Skeletal muscle satellite cell (primary cell): ENCODE measurements around the gene PROM1.

Experiments used
- H3K27me3 ChIP-seq: 2 replicates; pipeline ENCODE4 v1.7.0; 2013; ENCODE audit warnings: low read length; ENCODE audit not compliant: control insufficient read depth, insufficient read depth
- H3K36me3 ChIP-seq: 2 replicates; pipeline ENCODE4 v1.7.0; 2013; ENCODE audit warnings: mild to moderate bottlenecking, control low read depth, low read length; ENCODE audit not compliant: insufficient read depth
- H3K4me1 ChIP-seq: 2 replicates; pipeline ENCODE4 v1.7.0; 2013; ENCODE audit warnings: low read length; ENCODE audit not compliant: control insufficient read depth, insufficient read depth
- H3K4me2 ChIP-seq: 2 replicates; pipeline ENCODE4 v1.7.0; 2013; ENCODE audit warnings: mild to moderate bottlenecking, low read length
- H3K4me3 ChIP-seq: 2 replicates; pipeline ENCODE4 v1.7.0; 2013; ENCODE audit warnings: low read length
- H3K9ac ChIP-seq: 2 replicates; pipeline ENCODE4 v1.7.0; 2013; ENCODE audit warnings: mild to moderate bottlenecking, low read depth, low read length, moderate library complexity
- H3K9me3 ChIP-seq: replicated peaks from 2 replicates; pipeline ENCODE4 v1.7.0; 2013; ENCODE audit warnings: mild to moderate bottlenecking, control low read depth, low read length

PROM1 gene

GRCh38 chr4:16001484-16001858 is 82.4 kb downstream of the PROM1 start:
- H3K4me2 ChIP-seq, result no peak overlapping the region
- H3K27me3 ChIP-seq, result peaks cover 24% of the 10 kb centered on the region
- H3K4me3 ChIP-seq, result no peak overlapping the region
- H3K9ac ChIP-seq, result no peak overlapping the region
- no peaks in the 10 kb centered on the region for H3K4me1 ChIP-seq
- no peaks in the 10 kb centered on the region for H3K36me3 ChIP-seq
- H3K9me3 ChIP-seq, result no peaks in the 10 kb centered on the region

DNA sequence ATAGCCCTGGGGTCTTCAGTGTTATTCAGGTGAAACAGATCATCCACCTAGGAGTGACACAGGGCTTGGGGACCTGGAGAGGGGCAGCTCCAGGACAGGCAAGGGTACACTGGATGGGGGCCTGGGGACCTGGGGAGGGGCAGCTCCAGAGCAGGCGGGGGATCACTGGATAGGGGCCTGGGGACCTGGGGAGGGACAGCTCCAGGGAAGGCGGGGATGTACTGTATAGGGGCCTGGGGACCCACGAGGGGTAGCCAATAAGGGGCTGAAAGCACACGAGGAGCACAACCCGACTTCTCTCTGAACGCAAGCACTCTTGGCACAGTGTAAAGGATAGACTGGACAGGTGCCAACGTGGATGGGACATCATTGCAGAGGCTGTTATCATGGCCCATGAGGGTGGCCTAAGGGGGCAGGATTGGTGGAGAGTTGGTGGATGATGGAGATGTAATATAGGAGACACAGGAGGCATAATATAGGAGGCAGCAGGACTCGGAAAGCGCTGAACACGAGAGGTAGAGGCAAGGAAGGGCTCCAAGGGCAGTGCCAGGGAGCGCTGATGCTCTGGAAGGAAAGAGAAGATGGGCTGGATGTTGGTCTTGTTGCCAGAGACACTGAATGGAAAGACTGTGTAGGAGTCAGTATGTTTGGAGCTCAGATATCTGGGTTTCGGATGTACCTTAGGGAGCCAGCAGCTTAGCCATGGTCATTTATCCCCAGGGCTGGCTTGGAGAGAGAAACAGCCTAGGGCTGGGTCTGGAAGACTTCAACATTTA is 82.9 kb downstream of the PROM1 start:
- H3K4me1 ChIP-seq, result no peaks in the 10 kb centered on the region

DNA sequence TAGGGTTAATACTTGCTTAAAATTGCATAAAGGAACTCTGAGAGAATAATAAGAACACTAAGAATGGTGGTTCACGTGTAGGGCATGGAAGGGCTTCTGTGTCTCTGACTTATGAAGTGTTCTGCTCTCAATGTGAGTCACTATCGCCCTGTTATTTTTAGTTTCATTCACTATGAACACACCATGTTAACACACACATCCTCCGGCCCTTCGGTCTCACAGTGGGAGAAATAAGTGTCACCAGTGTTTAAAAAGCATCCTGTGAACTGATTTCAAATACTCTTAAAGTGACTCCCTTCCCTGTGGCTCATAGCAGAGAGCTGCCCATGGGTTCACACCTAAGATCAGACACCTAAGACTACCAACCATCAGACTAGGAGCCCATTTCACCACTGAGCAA is 87.0 kb downstream of the PROM1 start:
- Histone ChIP-seq H3K9me3 (no peaks in the 10 kb centered on the region), H3K4me3 (no peak overlapping the region), H3K4me2 (no peak overlapping the region), H3K36me3 (no peaks in the 10 kb centered on the region), H3K9ac (no peak overlapping the region), H3K27me3 (peaks cover 16% of the 10 kb centered on the region), H3K4me1 (no peaks in the 10 kb centered on the region)

More for the DNA sequence above, 82.9 kb downstream of the PROM1 start:
- Histone ChIP-seq H3K4me2 (no peak overlapping the region), H3K36me3 (no peaks in the 10 kb centered on the region), H3K9ac (no peak overlapping the region), H3K27me3 (peaks cover 24% of the 10 kb centered on the region), H3K9me3 (no peaks in the 10 kb centered on the region), H3K4me3 (no peak overlapping the region)

DNA sequence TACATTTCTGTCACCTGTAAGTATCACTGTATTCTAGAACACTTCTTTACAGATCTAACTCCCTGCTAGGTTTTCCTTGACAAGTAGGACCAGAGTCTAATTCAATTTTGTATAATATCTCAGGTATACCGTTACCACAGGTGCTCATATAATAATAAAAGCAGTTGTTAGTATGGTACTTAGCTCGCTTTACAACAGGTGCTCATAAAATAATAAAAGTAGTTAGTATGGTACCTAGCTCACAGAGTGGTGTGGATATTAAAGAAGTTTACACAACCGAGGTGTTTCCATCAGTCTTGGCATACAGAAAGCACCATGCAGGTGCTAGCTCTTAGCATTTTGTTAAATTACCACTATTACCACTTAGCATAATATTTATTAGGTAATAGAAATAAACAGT is 88.0 kb downstream of the PROM1 start:
- Histone ChIP-seq H3K4me3 (no peak overlapping the region), H3K27me3 (peaks cover 20% of the 10 kb centered on the region), H3K4me1 (no peaks in the 10 kb centered on the region), H3K4me2 (no peak overlapping the region), H3K9ac (no peak overlapping the region), H3K9me3 (no peaks in the 10 kb centered on the region), H3K36me3 (no peaks in the 10 kb centered on the region)

- H3K4me2 ChIP-seq, result no peak overlapping the region
- no peak overlapping the region for H3K4me3 ChIP-seq
- no peaks in the 10 kb centered on the region for H3K36me3 ChIP-seq
- no peaks in the 10 kb centered on the region for H3K9me3 ChIP-seq
- H3K4me1 ChIP-seq, result no peaks in the 10 kb centered on the region
- H3K9ac ChIP-seq, result no peak overlapping the region
- peaks cover 24% of the 10 kb centered on the region for H3K27me3 ChIP-seq
Observed at GRCh38 chr4:15992167-15992485, 91.7 kb downstream of the PROM1 start.

- Histone ChIP-seq H3K4me3 (no peak overlapping the region), H3K4me2 (no peak overlapping the region), H3K27me3 (peaks cover 24% of the 10 kb centered on the region), H3K9me3 (no peaks in the 10 kb centered on the region), H3K9ac (no peak overlapping the region), H3K4me1 (no peaks in the 10 kb centered on the region), H3K36me3 (no peaks in the 10 kb centered on the region)
Observed at GRCh38 chr4:15990570-15991285, 93.1 kb downstream of the PROM1 start.

DNA sequence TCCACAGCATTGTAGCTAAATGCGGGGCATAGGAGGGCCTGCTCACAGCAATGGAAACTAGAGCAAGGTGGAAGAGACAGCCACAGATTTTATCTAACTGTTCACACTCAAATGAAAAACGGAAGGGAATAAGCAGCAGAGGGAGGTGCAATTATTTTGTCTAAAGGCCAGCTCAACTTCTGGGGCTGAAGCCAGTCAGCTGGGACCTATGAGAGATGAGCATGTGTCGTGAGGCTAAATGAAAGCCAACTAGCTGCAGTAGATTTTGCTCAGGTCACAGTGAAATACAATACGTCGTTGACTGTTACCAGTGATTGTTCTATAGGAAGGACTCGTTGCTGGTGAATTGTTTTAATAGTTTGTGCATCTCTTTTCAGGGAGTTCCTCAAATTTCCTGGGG is 94.4 kb downstream of the PROM1 start:
- no peak overlapping the region for H3K9ac ChIP-seq
- H3K36me3 ChIP-seq, result no peaks in the 10 kb centered on the region
- peaks cover 28% of the 10 kb centered on the region for H3K27me3 ChIP-seq
- H3K4me1 ChIP-seq, result no peaks in the 10 kb centered on the region
- no peak overlapping the region for H3K4me3 ChIP-seq
- H3K9me3 ChIP-seq, result no peaks in the 10 kb centered on the region
- no peak overlapping the region for H3K4me2 ChIP-seq

- no peaks in the 10 kb centered on the region for H3K36me3 ChIP-seq
- no peak overlapping the region for H3K9ac ChIP-seq
- H3K4me3 ChIP-seq, result no peak overlapping the region
- no peak overlapping the region for H3K4me2 ChIP-seq
- no peaks in the 10 kb centered on the region for H3K9me3 ChIP-seq
- peaks cover 22% of the 10 kb centered on the region for H3K27me3 ChIP-seq
- H3K4me1 ChIP-seq, result no peaks in the 10 kb centered on the region
Observed at GRCh38 chr4:15988222-15988621, 95.6 kb downstream of the PROM1 start.

DNA sequence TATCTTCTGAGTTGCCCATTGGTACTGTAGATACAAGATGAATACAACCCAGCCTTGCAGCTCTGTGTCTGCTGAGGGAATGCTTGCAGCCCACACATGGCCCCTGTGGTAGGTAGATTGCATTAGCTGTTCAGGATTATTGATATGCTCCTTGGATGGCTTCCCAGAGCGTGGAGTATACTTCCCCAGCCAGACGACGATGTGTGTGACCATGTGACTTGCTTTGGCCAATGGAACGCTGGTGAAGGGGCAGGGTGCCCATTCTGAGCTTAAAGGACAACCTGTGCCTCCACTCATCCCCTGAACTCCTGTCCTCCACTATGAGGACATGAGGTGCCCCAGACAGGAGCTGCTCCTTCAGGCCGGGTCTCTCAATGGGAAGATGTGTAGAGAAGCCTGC is 96.9 kb downstream of the PROM1 start:
- H3K4me3 ChIP-seq, result no peak overlapping the region
- H3K9me3 ChIP-seq, result no peaks in the 10 kb centered on the region
- peaks cover 16% of the 10 kb centered on the region for H3K27me3 ChIP-seq
- H3K36me3 ChIP-seq, result no peaks in the 10 kb centered on the region
- no peak overlapping the region for H3K9ac ChIP-seq
- no peak overlapping the region for H3K4me2 ChIP-seq
- no peaks in the 10 kb centered on the region for H3K4me1 ChIP-seq

DNA sequence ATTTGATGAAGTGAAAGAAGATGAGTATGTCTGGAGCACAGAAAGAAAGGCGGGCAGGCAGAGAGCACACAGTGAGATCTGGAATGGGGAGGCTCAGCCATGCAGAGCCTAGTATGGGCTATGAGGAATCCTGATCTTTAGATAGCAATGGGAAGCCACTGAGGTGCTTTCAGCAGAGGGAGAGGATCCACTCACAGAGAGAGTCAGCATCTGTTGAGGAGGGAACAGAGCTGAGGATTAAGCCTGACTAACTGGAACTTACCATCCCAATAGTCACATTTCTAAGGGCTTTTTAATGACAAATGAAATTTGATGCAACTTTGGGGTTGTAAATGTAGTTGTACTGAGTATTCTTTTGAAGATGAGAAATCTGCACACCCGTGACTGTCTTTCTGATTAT is 100.2 kb downstream of the PROM1 start:
- H3K4me2 ChIP-seq, result no peak overlapping the region
- no peaks in the 10 kb centered on the region for H3K36me3 ChIP-seq
- peaks cover 11% of the 10 kb centered on the region for H3K27me3 ChIP-seq
- no peak overlapping the region for H3K9ac ChIP-seq
- H3K4me1 ChIP-seq, result no peaks in the 10 kb centered on the region
- no peak overlapping the region for H3K4me3 ChIP-seq
- H3K9me3 ChIP-seq, result no peaks in the 10 kb centered on the region

DNA sequence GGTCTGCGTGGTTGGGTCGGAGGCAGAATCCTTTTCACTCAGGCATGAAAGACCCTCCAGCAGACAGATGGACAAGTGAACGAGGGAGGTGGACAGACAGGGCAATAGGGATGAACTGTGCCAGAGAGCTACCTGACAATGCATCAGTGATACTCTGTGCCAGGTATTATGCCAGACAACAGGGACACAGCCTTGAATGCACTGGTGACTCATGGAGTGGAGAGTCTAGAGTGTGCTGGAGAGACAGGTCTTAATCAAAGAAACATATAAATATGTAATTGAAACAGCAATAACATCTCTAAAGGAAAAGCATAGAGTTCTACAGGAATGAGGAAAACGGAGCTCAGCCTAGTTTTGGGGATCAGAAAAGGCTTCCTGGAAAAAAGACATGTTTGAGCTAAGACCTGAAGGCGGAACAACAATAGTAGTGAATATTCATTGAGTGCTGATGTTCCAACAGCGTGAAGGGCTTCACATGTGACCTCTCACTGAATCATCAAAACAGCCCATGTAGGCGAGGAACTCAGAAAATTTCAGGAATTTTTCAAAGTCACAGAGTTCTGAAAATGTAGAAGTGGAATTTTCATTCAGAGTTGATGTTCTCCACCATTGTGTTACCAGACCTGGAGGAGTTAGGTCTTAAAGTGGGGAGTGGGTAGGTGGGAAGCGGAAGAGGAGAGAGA is 100.8 kb downstream of the PROM1 start:
- no peak overlapping the region for H3K9ac ChIP-seq
- no peaks in the 10 kb centered on the region for H3K9me3 ChIP-seq
- no peaks in the 10 kb centered on the region for H3K4me1 ChIP-seq
- no peak overlapping the region for H3K4me2 ChIP-seq
- peaks cover 11% of the 10 kb centered on the region for H3K27me3 ChIP-seq
- H3K36me3 ChIP-seq, result no peaks in the 10 kb centered on the region
- no peak overlapping the region for H3K4me3 ChIP-seq
